BE2C (cell line): Measurements from ENCODE around the gene CBARP.

Experiments used
- DNase-seq: peaks from one replicate; pipeline ENCODE4 v3.0.0-alpha.2; 2020
- H3K27me3 ChIP-seq: fragments of 250-450 bp; sonication (Bioruptor Pico); 2 replicates; pipeline ENCODE4 v1.5.1; 2020; ENCODE audit warnings: mild to moderate bottlenecking
- H3K36me3 ChIP-seq: fragments of 250-450 bp; sonication (Bioruptor Pico); 2 replicates; pipeline ENCODE4 v1.5.1; 2020; ENCODE audit warnings: mild to moderate bottlenecking
- H3K4me1 ChIP-seq: fragments of 250-450 bp; sonication (Bioruptor Pico); 2 replicates; pipeline ENCODE4 v1.5.1; 2020
- H3K4me3 ChIP-seq: 2 replicates; pipeline ENCODE4 v1.5.1; 2011; ENCODE audit warnings: low read depth, low read length
- H3K9me3 ChIP-seq: fragments of 250-450 bp; sonication (Bioruptor Pico); 2 replicates; pipeline ENCODE4 v1.5.1; 2020
- CTCF ChIP-seq: IDR thresholded peaks from 2 replicates; pipeline ENCODE4 v1.5.1; 2012; ENCODE audit warnings: mild to moderate bottlenecking, low read depth, low read length

Gene CBARP

GRCh38 chr19:1266129-1266915, 28.5 kb upstream of the CBARP start:
- H3K36me3 ChIP-seq: peaks cover 10% of the 10 kb centered on the region
- peak; percentile 92 for DNase-seq
- no peaks in the 10 kb centered on the region for H3K9me3 ChIP-seq
- H3K4me1 ChIP-seq: peaks cover 52% of the 10 kb centered on the region
- peak overlapping the region; percentile 59 for H3K4me3 ChIP-seq
- H3K27me3 ChIP-seq: peaks cover 3% of the 10 kb centered on the region; the same call in 1 of the 2 replicates
- TF ChIP-seq CTCF: no peak

- peaks cover 50% of the 10 kb centered on the region for H3K4me1 ChIP-seq
- peaks cover 4% of the 10 kb centered on the region for H3K36me3 ChIP-seq
- H3K9me3 ChIP-seq: no peaks in the 10 kb centered on the region
- DNase-seq: peak; percentile 68
- peaks cover 3% of the 10 kb centered on the region; the same call in 1 of the 2 replicates for H3K27me3 ChIP-seq
- H3K4me3 ChIP-seq: peak overlapping the region; percentile 59
- no peak for TF ChIP-seq CTCF
Observed at GRCh38 chr19:1265615-1266128, 27.9 kb upstream of the CBARP start.

- Histone ChIP-seq H3K36me3 (no peaks in the 10 kb centered on the region), H3K4me3 (no peak overlapping the region), H3K4me1 (peaks cover 55% of the 10 kb centered on the region), H3K9me3 (no peaks in the 10 kb centered on the region), H3K27me3 (peaks cover 3% of the 10 kb centered on the region; the same call in 1 of the 2 replicates)
- DNase-seq: peak; percentile 64
- no peak for TF ChIP-seq CTCF
Observed at GRCh38 chr19:1264801-1265614, 27.2 kb upstream of the CBARP start.

GRCh38 chr19:1263188-1263587, 25.4 kb upstream of the CBARP start:
- Histone ChIP-seq H3K36me3 (peaks cover under 1% of the 10 kb centered on the region), H3K4me3 (no peak overlapping the region), H3K4me1 (peaks cover 57% of the 10 kb centered on the region), H3K9me3 (no peaks in the 10 kb centered on the region), H3K27me3 (peaks cover 3% of the 10 kb centered on the region; the same call in 1 of the 2 replicates)
- no peak for DNase-seq
- no peak for TF ChIP-seq CTCF

- no peak overlapping the region for H3K4me3 ChIP-seq
- no peak for DNase-seq
- TF ChIP-seq CTCF: no peak
- H3K9me3 ChIP-seq: no peaks in the 10 kb centered on the region
- H3K36me3 ChIP-seq: peaks cover 6% of the 10 kb centered on the region
- peaks cover 56% of the 10 kb centered on the region for H3K4me1 ChIP-seq
- peaks cover 3% of the 10 kb centered on the region; the same call in 1 of the 2 replicates for H3K27me3 ChIP-seq
Observed at GRCh38 chr19:1262623-1263123, 24.9 kb upstream of the CBARP start.
